ENCODE data around the gene CCDC186.

CCDC186 gene

GRCh38 chr10:114078346-114078745 lies 95.7 kb downstream of the CCDC186 start:
- Histone ChIP-seq H4K8ac (ENCODE audit: low read depth, low read length) (no peak overlapping the region), H3K79me2 (ENCODE audit: control insufficient read depth, insufficient read depth, low read length, poor library complexity) (no peaks in the 10 kb centered on the region), H3K79me1 (ENCODE audit: low read length) (no peaks in the 10 kb centered on the region), H2AK5ac (ENCODE audit: low read length) (no peak overlapping the region), H3K23ac (ENCODE audit: low read length) (no peak overlapping the region), H3K27me3 (ENCODE audit: insufficient read depth, low read length) (no peaks in the 10 kb centered on the region), H3K9ac (ENCODE audit: low read length) (no peak overlapping the region), H3K18ac (ENCODE audit: low read length) (no peak overlapping the region), H4K12ac (ENCODE audit: low read depth, low read length) (no peak overlapping the region), H3K27ac (ENCODE audit: low read depth, low read length) (no peak overlapping the region), H3K4me3 (ENCODE audit: low read depth, low read length) (no peak overlapping the region), H3K4me1 (ENCODE audit: control insufficient read depth in 1 of 2, insufficient read depth in 2 of 2, low read length in 2 of 2) (no peaks in the 10 kb centered on the region), H2AFZ (ENCODE audit: insufficient read depth, low read length, poor library complexity) (no peak overlapping the region), H3K9me3 (ENCODE audit: insufficient read depth, low read depth, low read length) (peaks cover 1% of the 10 kb centered on the region), H3K4ac (ENCODE audit: low read depth, low read length) (no peak overlapping the region), H2BK5ac (ENCODE audit: low read depth, low read length, poor library complexity) (no peak overlapping the region), H3K4me2 (ENCODE audit: low read length) (no peak overlapping the region), H2BK12ac (ENCODE audit: low read length) (no peak overlapping the region), H3K36me3 (ENCODE audit: control insufficient read depth in 1 of 2, insufficient read depth in 2 of 2, low read length in 2 of 2) (no peaks in the 10 kb centered on the region), H3K14ac (ENCODE audit: low read length) (no peak overlapping the region), H4K91ac (ENCODE audit: low read depth, low read length) (no peak overlapping the region), H2BK120ac (ENCODE audit: insufficient read depth, low read length, poor library complexity) (no peak overlapping the region)
- no peak for DNase-seq
- no CpG with 5 or more reads among the region's 6 CpGs for WGBS (ENCODE audit: extremely low coverage, insufficient coverage, insufficient read length)

- Histone ChIP-seq H4K8ac (ENCODE audit: low read depth, low read length) (no peak overlapping the region), H3K4me2 (ENCODE audit: low read length) (no peak overlapping the region), H3K4ac (ENCODE audit: low read depth, low read length) (no peak overlapping the region), H3K23ac (ENCODE audit: low read length) (no peak overlapping the region), H3K79me1 (ENCODE audit: low read length) (no peaks in the 10 kb centered on the region), H3K27ac (ENCODE audit: low read depth, low read length) (no peak overlapping the region), H3K9me3 (ENCODE audit: insufficient read depth, low read depth, low read length) (peaks cover 1% of the 10 kb centered on the region), H2BK5ac (ENCODE audit: low read depth, low read length, poor library complexity) (no peak overlapping the region), H2BK120ac (ENCODE audit: insufficient read depth, low read length, poor library complexity) (no peak overlapping the region), H4K12ac (ENCODE audit: low read depth, low read length) (no peak overlapping the region), H2BK12ac (ENCODE audit: low read length) (no peak overlapping the region), H3K14ac (ENCODE audit: low read length) (no peak overlapping the region), H3K9ac (ENCODE audit: low read length) (no peak overlapping the region), H3K4me1 (ENCODE audit: control insufficient read depth in 1 of 2, insufficient read depth in 2 of 2, low read length in 2 of 2) (no peaks in the 10 kb centered on the region), H3K79me2 (ENCODE audit: control insufficient read depth, insufficient read depth, low read length, poor library complexity) (no peaks in the 10 kb centered on the region), H2AK5ac (ENCODE audit: low read length) (no peak overlapping the region), H3K18ac (ENCODE audit: low read length) (no peak overlapping the region), H3K27me3 (ENCODE audit: insufficient read depth, low read length) (no peaks in the 10 kb centered on the region), H2AFZ (ENCODE audit: insufficient read depth, low read length, poor library complexity) (no peak overlapping the region), H3K4me3 (ENCODE audit: low read depth, low read length) (no peak overlapping the region), H4K91ac (ENCODE audit: low read depth, low read length) (no peak overlapping the region), H3K36me3 (ENCODE audit: control insufficient read depth in 1 of 2, insufficient read depth in 2 of 2, low read length in 2 of 2) (no peaks in the 10 kb centered on the region)
- no peak for DNase-seq
- no CpG with 5 or more reads among the region's 9 CpGs for WGBS (ENCODE audit: extremely low coverage, insufficient coverage, insufficient read length)
Measured at GRCh38 chr10:114077815-114078219, 96.2 kb downstream of the CCDC186 start.

GRCh38 chr10:114077347-114077746 lies 96.7 kb downstream of the CCDC186 start:
- Histone ChIP-seq H3K27ac (ENCODE audit: low read depth, low read length) (no peak overlapping the region), H2BK120ac (ENCODE audit: insufficient read depth, low read length, poor library complexity) (no peak overlapping the region), H3K4me3 (ENCODE audit: low read depth, low read length) (no peak overlapping the region), H3K14ac (ENCODE audit: low read length) (no peak overlapping the region), H3K18ac (ENCODE audit: low read length) (no peak overlapping the region), H3K79me2 (ENCODE audit: control insufficient read depth, insufficient read depth, low read length, poor library complexity) (no peaks in the 10 kb centered on the region), H3K27me3 (ENCODE audit: insufficient read depth, low read length) (no peaks in the 10 kb centered on the region), H4K12ac (ENCODE audit: low read depth, low read length) (no peak overlapping the region), H3K79me1 (ENCODE audit: low read length) (no peaks in the 10 kb centered on the region), H4K8ac (ENCODE audit: low read depth, low read length) (no peak overlapping the region), H2AK5ac (ENCODE audit: low read length) (no peak overlapping the region), H3K4me1 (ENCODE audit: control insufficient read depth in 1 of 2, insufficient read depth in 2 of 2, low read length in 2 of 2) (no peaks in the 10 kb centered on the region), H3K9me3 (ENCODE audit: insufficient read depth, low read depth, low read length) (peaks cover 1% of the 10 kb centered on the region), H2BK5ac (ENCODE audit: low read depth, low read length, poor library complexity) (no peak overlapping the region), H3K9ac (ENCODE audit: low read length) (no peak overlapping the region), H3K4ac (ENCODE audit: low read depth, low read length) (no peak overlapping the region), H4K91ac (ENCODE audit: low read depth, low read length) (no peak overlapping the region), H2AFZ (ENCODE audit: insufficient read depth, low read length, poor library complexity) (no peak overlapping the region), H3K23ac (ENCODE audit: low read length) (no peak overlapping the region), H2BK12ac (ENCODE audit: low read length) (no peak overlapping the region), H3K4me2 (ENCODE audit: low read length) (no peak overlapping the region), H3K36me3 (ENCODE audit: control insufficient read depth in 1 of 2, insufficient read depth in 2 of 2, low read length in 2 of 2) (no peaks in the 10 kb centered on the region)
- no CpG with 5 or more reads among the region's 1 CpG for WGBS (ENCODE audit: extremely low coverage, insufficient coverage, insufficient read length)
- no peak for DNase-seq

- no peak overlapping the region for H3K4ac ChIP-seq (ENCODE audit: low read depth, low read length)
- no peak overlapping the region for H4K12ac ChIP-seq (ENCODE audit: low read depth, low read length)
- no peak for DNase-seq
- H2BK120ac ChIP-seq (ENCODE audit: insufficient read depth, low read length, poor library complexity) = no peak overlapping the region
- no peak overlapping the region for H2AFZ ChIP-seq (ENCODE audit: insufficient read depth, low read length, poor library complexity)
- H2BK5ac ChIP-seq (ENCODE audit: low read depth, low read length, poor library complexity) = no peak overlapping the region
- H3K79me1 ChIP-seq (ENCODE audit: low read length) = no peaks in the 10 kb centered on the region
- H3K79me2 ChIP-seq (ENCODE audit: control insufficient read depth, insufficient read depth, low read length, poor library complexity) = no peaks in the 10 kb centered on the region
- no peaks in the 10 kb centered on the region for H3K27me3 ChIP-seq (ENCODE audit: insufficient read depth, low read length)
- H3K4me1 ChIP-seq (ENCODE audit: control insufficient read depth in 1 of 2, insufficient read depth in 2 of 2, low read length in 2 of 2) = no peaks in the 10 kb centered on the region
- no peak overlapping the region for H4K8ac ChIP-seq (ENCODE audit: low read depth, low read length)
- no peak overlapping the region for H3K18ac ChIP-seq (ENCODE audit: low read length)
- no peak overlapping the region for H3K27ac ChIP-seq (ENCODE audit: low read depth, low read length)
- H4K91ac ChIP-seq (ENCODE audit: low read depth, low read length) = no peak overlapping the region
- H2AK5ac ChIP-seq (ENCODE audit: low read length) = no peak overlapping the region
- H3K4me3 ChIP-seq (ENCODE audit: low read depth, low read length) = no peak overlapping the region
- H3K9ac ChIP-seq (ENCODE audit: low read length) = no peak overlapping the region
- WGBS (ENCODE audit: extremely low coverage, insufficient coverage, insufficient read length) = no CpG with 5 or more reads among the region's 6 CpGs
- no peaks in the 10 kb centered on the region for H3K36me3 ChIP-seq (ENCODE audit: control insufficient read depth in 1 of 2, insufficient read depth in 2 of 2, low read length in 2 of 2)
- no peaks in the 10 kb centered on the region for H3K9me3 ChIP-seq (ENCODE audit: insufficient read depth, low read depth, low read length)
- H2BK12ac ChIP-seq (ENCODE audit: low read length) = no peak overlapping the region
- no peak overlapping the region for H3K23ac ChIP-seq (ENCODE audit: low read length)
- no peak overlapping the region for H3K14ac ChIP-seq (ENCODE audit: low read length)
- H3K4me2 ChIP-seq (ENCODE audit: low read length) = no peak overlapping the region
Measured at GRCh38 chr10:114075093-114075492, 98.9 kb downstream of the CCDC186 start.
